SK-N-MC (cell line): Measurements from ENCODE around the gene GPATCH4.
"Not testable (repeated sequence)": the region's sequence is repeated elsewhere in the genome, so short reads cannot be mapped to it uniquely, and the experiment has no call there.

Experiments used
- DNase-seq: peaks from one replicate; pipeline ENCODE4 v3.0.0-alpha.2; 2011; ENCODE audit warnings: low read depth, low spot score
- H3K27ac ChIP-seq: fragments of 200-600 bp; sonication (generic); 2 replicates; pipeline ENCODE4 v1.5.1; 2016; ENCODE audit warnings: mixed run types
- H3K36me3 ChIP-seq: fragments of 200-600 bp; sonication (generic); 2 replicates; pipeline ENCODE4 v1.6.1; 2017; ENCODE audit warnings: antibody characterized with exemption, low read length, mixed read lengths; ENCODE audit not compliant: insufficient read depth
- H3K4me3 ChIP-seq: fragments of 200-600 bp; sonication (generic); 2 replicates; pipeline ENCODE4 v1.5.1; 2016
- H3K9ac ChIP-seq: fragments of 200-600 bp; sonication (generic); 2 replicates; pipeline ENCODE4 v1.8.0; 2017; ENCODE audit warnings: mixed run types, mixed read lengths; ENCODE audit not compliant: insufficient read length
- H3K9me3 ChIP-seq: fragments of 200-600 bp; sonication (generic); 2 replicates; pipeline ENCODE4 v1.6.1; 2017; ENCODE audit warnings: low read depth, mild to moderate bottlenecking, antibody characterized with exemption, low read length, moderate library complexity, mixed read lengths
- EZH2 ChIP-seq: fragments of 200-600 bp; sonication (generic); IDR thresholded peaks from one replicate; pipeline ENCODE4 v1.6.1; 2017; ENCODE audit warnings: antibody characterized with exemption
- FOXP2 ChIP-seq: optimal IDR thresholded peaks from 2 replicates; pipeline ENCODE3; 2011; ENCODE audit warnings: mild to moderate bottlenecking, moderate library complexity; ENCODE audit not compliant: insufficient read depth; ENCODE audit errors: extremely low read length, control extremely low read depth
- POLR2AphosphoS5 ChIP-seq: IDR thresholded peaks from 2 replicates; pipeline ENCODE4 v1.6.1; 2012; ENCODE audit warnings: mild to moderate bottlenecking, low read depth, low read length, borderline replicate concordance

Gene GPATCH4

DNA sequence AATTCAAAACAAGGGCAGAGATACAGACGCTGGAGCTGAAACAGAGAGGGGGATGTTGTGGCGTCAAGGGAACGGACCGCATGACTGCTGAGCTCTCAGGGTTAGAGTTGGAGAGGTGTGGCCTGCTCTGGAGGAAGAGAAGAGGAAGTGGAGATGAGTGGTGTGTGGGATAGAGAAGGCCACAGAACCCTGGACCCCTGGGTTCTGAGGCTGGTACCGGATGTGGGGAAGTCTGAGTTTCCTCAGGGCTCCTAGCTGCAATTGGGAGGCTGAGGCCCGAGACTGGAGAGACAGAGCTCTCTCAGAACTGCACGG, 42.5 kb upstream of the GPATCH4 start:
- H3K9ac ChIP-seq: no peak overlapping the region
- H3K27ac ChIP-seq: no peak overlapping the region
- H3K9me3 ChIP-seq: no peaks in the 10 kb centered on the region
- DNase-seq: no peak
- H3K4me3 ChIP-seq: no peak overlapping the region
- H3K36me3 ChIP-seq: no peaks in the 10 kb centered on the region
- no peak for TF ChIP-seq POLR2AphosphoS5
- no peak for TF ChIP-seq EZH2
- no peak for TF ChIP-seq FOXP2

DNA sequence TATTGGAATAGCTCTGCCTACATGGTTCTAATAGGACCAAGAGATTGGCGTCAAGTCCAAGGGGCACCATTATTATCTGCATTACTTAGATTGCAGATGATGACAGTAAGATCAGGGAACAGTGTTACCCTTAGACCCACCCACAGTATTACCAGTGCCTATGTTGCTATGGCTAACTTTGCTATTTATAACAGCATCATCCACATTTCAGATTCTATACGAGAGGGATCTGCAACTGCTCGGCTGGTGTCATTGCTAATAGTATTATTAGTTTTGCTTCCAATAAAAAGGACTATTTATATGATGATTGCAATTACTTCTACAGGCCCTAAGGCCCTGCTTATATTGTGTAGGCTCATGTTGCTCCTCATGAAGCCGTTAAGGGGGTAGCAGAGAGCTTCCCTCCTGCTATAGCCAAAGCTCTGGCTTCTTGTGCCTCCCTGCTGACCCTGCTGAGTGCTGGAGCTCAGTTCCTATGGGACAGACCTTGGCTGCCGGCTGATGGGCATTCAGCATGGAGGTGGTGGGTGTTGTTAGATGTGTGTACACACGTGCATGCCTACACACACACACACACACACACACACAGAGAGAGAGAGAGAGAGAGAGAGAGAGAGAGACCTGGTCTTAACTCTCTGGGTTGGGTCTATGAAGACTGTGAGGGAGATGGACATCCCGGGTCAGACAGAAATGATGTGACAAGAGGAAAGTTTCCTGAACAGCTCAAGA, 41.9 kb upstream of the GPATCH4 start:
- no peak for DNase-seq
- Histone ChIP-seq H3K27ac (no peak overlapping the region), H3K4me3 (no peak overlapping the region), H3K9ac (no peak overlapping the region), H3K9me3 (no peaks in the 10 kb centered on the region), H3K36me3 (no peaks in the 10 kb centered on the region)
- TF ChIP-seq POLR2AphosphoS5 (no peak), EZH2 (no peak), FOXP2 (no peak)

DNA sequence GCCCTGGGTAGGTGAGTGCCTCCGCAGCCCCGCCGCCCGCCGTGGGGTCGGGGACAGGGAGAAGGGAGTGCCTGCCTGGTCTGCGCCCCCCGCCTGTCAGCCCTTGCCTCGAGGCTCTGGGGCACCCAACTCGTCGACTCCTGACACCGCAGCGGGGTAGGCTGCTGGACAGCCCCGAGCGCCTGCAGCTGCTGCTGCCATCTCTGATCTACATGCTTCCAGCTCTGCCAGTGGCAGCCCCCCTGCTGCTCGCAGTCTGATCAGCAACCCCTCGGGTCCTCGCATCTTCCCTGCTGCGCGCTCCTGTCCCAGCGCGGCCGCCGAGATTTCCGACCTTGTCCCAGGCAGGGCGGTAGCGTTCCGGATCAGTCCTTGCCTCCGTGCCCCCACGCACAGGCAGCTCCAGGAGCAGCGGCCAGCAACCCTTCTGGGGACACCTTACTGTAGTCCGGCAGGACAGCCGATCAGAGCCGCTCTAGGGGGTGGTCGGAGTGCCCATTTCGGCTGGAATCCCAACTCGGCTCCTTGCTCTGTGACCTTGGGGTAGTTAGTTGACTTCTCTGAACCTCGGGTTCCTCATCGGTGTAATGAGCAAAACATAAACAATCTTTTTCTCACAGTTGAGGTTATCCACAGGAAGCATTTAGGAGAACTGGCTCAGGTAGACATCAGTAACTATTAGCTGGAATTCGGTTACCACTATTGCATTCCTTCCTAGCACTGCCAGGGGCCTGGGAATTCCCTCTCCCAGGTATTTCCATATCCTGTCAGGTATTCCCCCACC, 41.2 kb upstream of the GPATCH4 start:
- Histone ChIP-seq H3K9ac (no peak overlapping the region), H3K9me3 (no peaks in the 10 kb centered on the region), H3K27ac (no peak overlapping the region), H3K4me3 (no peak overlapping the region), H3K36me3 (no peaks in the 10 kb centered on the region)
- TF ChIP-seq EZH2: peak; percentile 79
- no peak for TF ChIP-seq POLR2AphosphoS5
- DNase-seq: no peak

- Histone ChIP-seq H3K27ac (no peak within 1 kb of the TSS), H3K4me3 (no peak within 1 kb of the TSS), H3K9ac (no peak within 1 kb of the TSS), H3K9me3 (no peaks in the 10 kb centered on the region), H3K36me3 (no peaks in the 10 kb centered on the region)
- no peak for TF ChIP-seq EZH2
- no peak for TF ChIP-seq POLR2AphosphoS5
- DNase-seq: no peak
Measured at GRCh38 chr1:156641761-156642264, 40.5 kb upstream of the GPATCH4 start, which contains the start of gene BCAN. Gene BCAN, plus strand, starts transcription at chr1:156642117. Its CDS starts 3,938 bp downstream, at chr1:156646055.

GRCh38 chr1:156640842-156641706, 39.8 kb upstream of the GPATCH4 start:
- TF ChIP-seq FOXP2 (no peak), POLR2AphosphoS5 (no peak), EZH2 (no peak)
- Histone ChIP-seq H3K27ac (no peak overlapping the region), H3K9me3 (no peaks in the 10 kb centered on the region), H3K9ac (no peak overlapping the region), H3K36me3 (no peaks in the 10 kb centered on the region), H3K4me3 (no peak overlapping the region)
- no peak for DNase-seq

DNA sequence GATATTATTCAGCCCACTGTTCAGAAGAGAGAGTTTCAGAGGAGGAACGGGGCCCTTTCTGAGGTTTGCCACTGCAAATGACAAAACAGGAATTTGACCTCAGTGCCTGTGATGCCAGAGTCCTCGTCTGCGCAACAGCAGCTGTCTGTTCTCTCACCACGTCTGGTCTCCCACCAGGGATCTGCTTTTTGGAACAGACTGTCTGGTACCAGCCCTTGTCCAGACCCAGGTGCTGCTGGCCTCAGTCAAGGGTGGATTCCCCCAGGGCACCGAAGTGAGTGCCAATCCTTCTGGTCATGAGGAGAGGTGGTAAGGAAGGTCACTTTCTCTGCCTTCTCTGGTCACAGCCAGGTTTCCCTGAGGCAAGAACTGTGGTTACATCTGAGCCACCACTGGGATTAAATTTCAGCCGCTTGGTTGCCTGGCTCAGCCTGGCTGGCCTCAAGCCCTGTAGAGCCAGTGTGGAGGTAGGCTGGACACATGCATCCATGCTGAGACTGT, 38.4 kb upstream of the GPATCH4 start:
- H3K4me3 ChIP-seq: no peak overlapping the region
- no peaks in the 10 kb centered on the region for H3K36me3 ChIP-seq
- DNase-seq: no peak
- no peak overlapping the region for H3K9ac ChIP-seq
- no peaks in the 10 kb centered on the region for H3K9me3 ChIP-seq
- H3K27ac ChIP-seq: no peak overlapping the region
- TF ChIP-seq EZH2 (no peak), FOXP2 (no peak), POLR2AphosphoS5 (no peak)

DNA sequence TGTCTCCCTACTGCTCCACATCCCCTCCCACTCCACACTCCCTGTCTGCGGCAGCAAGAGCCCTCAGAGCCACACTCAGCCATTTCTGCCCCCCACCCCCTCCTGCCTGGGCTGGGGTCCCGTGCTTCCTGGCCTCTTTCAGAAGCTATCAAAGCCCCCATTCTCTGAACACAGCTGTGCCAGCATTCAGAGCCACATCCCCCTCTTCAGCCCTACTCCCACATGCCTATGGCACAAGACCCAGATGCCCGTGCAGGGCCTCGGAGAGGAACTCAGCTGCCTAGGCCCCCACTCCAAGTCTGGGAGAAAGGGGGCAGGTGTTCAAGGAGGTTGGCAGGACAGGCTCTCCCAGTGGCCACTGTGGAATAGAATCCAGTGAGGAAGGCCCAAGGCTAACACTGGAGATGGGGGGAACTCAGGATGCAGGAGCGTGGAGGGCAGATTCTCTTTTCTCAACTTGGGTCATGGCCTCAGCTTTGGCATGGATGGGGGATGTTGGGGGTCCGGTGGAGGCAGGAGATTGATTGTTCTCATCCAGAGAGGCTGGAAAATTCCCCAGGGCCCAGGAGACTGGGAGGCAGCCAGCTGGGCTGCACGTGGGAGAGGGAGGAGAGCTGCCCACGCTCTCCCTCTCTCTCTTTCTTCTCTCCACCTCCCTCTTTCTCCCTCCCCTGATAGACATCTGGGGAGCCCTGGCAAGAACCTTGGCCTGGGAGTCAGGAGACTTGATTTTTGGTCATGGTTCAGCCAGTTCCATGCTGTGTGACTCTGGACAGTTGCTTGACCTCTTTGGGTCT, 37.1 kb upstream of the GPATCH4 start:
- Histone ChIP-seq H3K36me3 (no peaks in the 10 kb centered on the region), H3K9me3 (no peaks in the 10 kb centered on the region), H3K4me3 (no peak overlapping the region), H3K9ac (no peak overlapping the region), H3K27ac (no peak overlapping the region)
- TF ChIP-seq EZH2 (no peak), POLR2AphosphoS5 (no peak), FOXP2 (no peak)
- no peak for DNase-seq

DNA sequence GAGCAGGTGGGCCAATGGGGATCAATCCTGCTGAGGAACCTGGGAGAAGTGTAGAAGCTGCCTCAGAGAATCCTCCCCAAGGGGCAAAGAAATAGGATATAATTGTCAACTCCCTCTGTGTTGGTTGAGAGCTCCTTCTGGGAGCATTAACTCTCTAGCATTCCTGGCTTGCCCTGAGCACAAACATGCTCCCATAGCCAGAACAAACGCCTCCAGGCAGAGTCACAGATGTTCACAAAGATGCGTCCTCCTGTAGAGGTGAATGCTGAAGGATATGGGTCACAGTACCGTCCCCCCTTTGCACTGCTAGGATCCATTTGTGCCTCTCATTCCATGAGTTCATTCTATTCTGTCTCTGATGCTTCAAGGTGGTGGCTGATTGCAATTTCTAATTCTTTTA, 31.1 kb upstream of the GPATCH4 start:
- Histone ChIP-seq H3K9me3 (no peaks in the 10 kb centered on the region), H3K36me3 (no peaks in the 10 kb centered on the region), H3K9ac (no peak overlapping the region), H3K4me3 (no peak overlapping the region), H3K27ac (no peak overlapping the region)
- DNase-seq: no peak
- no peak for TF ChIP-seq EZH2
- no peak for TF ChIP-seq POLR2AphosphoS5
- TF ChIP-seq FOXP2: no peak

DNA sequence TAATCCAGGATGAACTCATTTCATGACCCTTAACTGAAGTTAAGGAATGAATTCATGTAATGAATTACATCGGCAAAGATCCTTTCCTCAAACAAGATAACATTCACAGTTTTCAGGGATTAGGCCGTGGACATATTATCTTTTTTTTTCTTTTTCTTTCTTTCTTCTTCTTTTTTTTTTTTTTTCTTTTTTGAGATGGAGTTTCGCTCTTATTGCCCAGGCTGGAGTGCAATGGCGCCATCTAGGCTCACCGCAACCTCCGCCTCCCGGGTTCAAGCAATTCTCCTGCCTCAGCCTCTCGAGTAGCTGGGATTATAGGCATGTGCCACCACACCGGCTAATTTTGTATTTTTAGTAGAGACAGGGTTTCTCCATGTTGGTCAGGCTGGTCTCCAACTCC, 29.9 kb upstream of the GPATCH4 start:
- H3K4me3 ChIP-seq, DNase-seq, H3K9me3 ChIP-seq, H3K9ac ChIP-seq, H3K27ac ChIP-seq, H3K36me3 ChIP-seq: not testable (repeated sequence)
